Spleen (tissue), 11 donors: ENCODE results near the gene SORBS2. TPM values are rescaled to one million over a fixed set of nuclear protein-coding genes. Genes with fewer than 3 reads are reported as not detected.

ENCODE experiments used
- DNase-seq: peaks from one replicate; pipeline ENCODE4 v3.0.0-alpha.2; 2020
- H3K27ac ChIP-seq, 8 donors: fragments of 200-600 bp; sonication (generic) in 7 of 8; 1 replicate in 4 of 8; 2 replicates in 4 of 8; pipeline versions ENCODE4 v1.5.0 to v1.8.0; 2016 to 2021; ENCODE audit warnings: inconsistent platforms in 4 of 8, mild to moderate bottlenecking in 4 of 8, moderate library complexity in 1 of 8
- H3K27me3 ChIP-seq, 7 donors: fragments of 200-600 bp; sonication (generic) in 6 of 7; replicated peaks in 1 of 7; 1 replicate in 4 of 7; 2 replicates in 3 of 7; pipeline versions ENCODE4 v1.5.0 to v1.8.0; 2016 to 2021; ENCODE audit warnings: inconsistent platforms in 3 of 7, mild to moderate bottlenecking in 1 of 7
- H3K36me3 ChIP-seq, 6 donors: fragments of 200-600 bp; sonication (generic) in 5 of 6; 1 replicate in 4 of 6; 2 replicates in 2 of 6; pipeline versions ENCODE4 v1.5.0 to v1.8.0; 2016 to 2021; ENCODE audit warnings: inconsistent platforms in 2 of 6
- H3K4me1 ChIP-seq, 6 donors: fragments of 200-600 bp; sonication (generic) in 5 of 6; 1 replicate in 3 of 6; 2 replicates in 3 of 6; pipeline versions ENCODE4 v1.5.0 to v1.8.0; 2016 to 2021; ENCODE audit warnings: inconsistent platforms in 3 of 6
- H3K4me3 ChIP-seq, 8 donors: fragments of 200-600 bp; sonication (generic) in 7 of 8; 1 replicate in 4 of 8; 2 replicates in 4 of 8; pipeline versions ENCODE4 v1.5.0 to v1.8.0; 2016 to 2021; ENCODE audit warnings: inconsistent platforms in 4 of 8, mild to moderate bottlenecking in 4 of 8, moderate library complexity in 2 of 8
- H3K9me3 ChIP-seq, 8 donors: fragments of 200-600 bp; sonication (generic) in 7 of 8; 1 replicate in 4 of 8; 2 replicates in 4 of 8; pipeline versions ENCODE4 v1.5.0 to v1.8.0; 2016 to 2021; ENCODE audit warnings: inconsistent platforms in 4 of 8
- POLR2A ChIP-seq, 3 donors: fragments of 450-650 bp; IDR thresholded peaks; one replicate each; pipeline ENCODE4 v1.5.1; 2017; ENCODE audit warnings: antibody characterized with exemption in 3 of 3, mild to moderate bottlenecking in 1 of 3
- POLR2AphosphoS5 ChIP-seq, 3 donors: sonication (generic); formaldehyde crosslinking; IDR thresholded peaks; one replicate each; pipeline ENCODE4 v1.5.1; 2017; ENCODE audit warnings: antibody characterized with exemption in 3 of 3
- WGBS, 5 donors: extraction: QIAGEN DNeasy Blood & Tissue Kit in 3 of 5; methylation state at CpG; one replicate each; pipeline versions ENCODE4 v1.1.5 to v1.1.7; 2013 to 2018; 5-methylcytosine and 5-hydroxymethylcytosine counted together
- intact Hi-C: fragments of 100-400 bp; cut with DNase I; formaldehyde crosslinking; loops from one replicate; pipeline ENCODE4 v1.15.0; 2023; ENCODE audit warnings: low total_unique reads
- polyA plus RNA-seq, 3 donors: library from polyadenylated mRNA; stranded (reverse); fragments of 200-250 nt; gene quantifications; one replicate each; pipeline ENCODE4 v1.2.1, GENCODE V29; 2013
- total RNA-seq, 7 donors: library from RNA; depleted of rRNA in 3 of 7; stranded (reverse); fragments of >200 nt in 3 of 7; fragmentation: NEBNext Ultra II Directional in 4 of 7; extraction: Animal tissue kit (Norgen Biotek cat#: 25700) in 4 of 7; gene quantifications; one replicate each; pipeline versions ENCODE4 v1.1.0 to v1.2.1, GENCODE V29; 2016 to 2021
- TF ChIP-seq, protein P1 (sequence below), 11 experiments: fragments of 200-600 bp in 7 of 11; fragments of 450-650 bp in 4 of 11; sonication (generic) in 4 of 11; IDR thresholded peaks in 8 of 11; conservative IDR thresholded peaks in 3 of 11; 1 replicate in 7 of 11; 2 replicates in 4 of 11; pipeline versions ENCODE4 v1.4.0 to v1.8.0; 2016 to 2021; ENCODE audit warnings: antibody characterized with exemption in 11 of 11, inconsistent platforms in 4 of 11, mild to moderate bottlenecking in 1 of 11
- donor health status: healthy with polysubstance abuse.
- donor health status: DM: no; HTN: no; CAD: no; lungs with moderate emphysema.
- donor health status: DM: no; HTN: no; CAD: no.
- donor health status: Bipolar disorder and iron deficiency.
- donor health status: healthy.
- donor health status: DM: no; HTN: no; CAD: no.
- donor health status: DM: yes; HTN: yes; CAD: no.

SORBS2 gene
- total and polyA plus RNA-seq, 10 donors = 5.9 to 128 (median 84.8) TPM

DNA sequence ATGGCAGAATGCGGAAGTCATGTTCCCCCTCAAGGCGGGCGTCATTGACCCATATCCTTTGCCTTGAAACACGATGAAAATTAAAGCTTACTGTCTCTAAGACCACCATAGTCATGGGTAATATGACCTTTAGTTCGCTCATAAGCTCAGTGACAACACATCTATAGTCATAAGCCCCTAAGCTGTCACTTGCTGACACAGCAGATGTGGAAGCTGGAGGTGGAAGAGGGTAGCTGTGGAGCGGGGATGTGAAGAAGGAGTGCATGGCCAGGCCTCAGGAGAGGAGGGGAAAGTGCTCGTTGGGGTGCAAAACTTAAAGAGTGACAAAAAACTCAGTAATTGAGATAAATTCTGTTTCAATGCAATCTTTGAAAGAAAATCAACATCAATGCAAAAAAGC lies 142.7 kb downstream of the SORBS2 start:
- WGBS, 5 donors = 76 to 91% (median 86%) methylated on average over 7 of the region's 7 CpGs
- Histone ChIP-seq H3K4me3 (no peak overlapping the region), H3K27ac (no peak overlapping the region), H3K36me3 (peaks cover 0 to 5% (median 0%) of the 10 kb centered on the region in 6 donors), H3K4me1 (no peaks in the 10 kb centered on the region), H3K9me3 (no peaks in the 10 kb centered on the region), H3K27me3 (no peaks in the 10 kb centered on the region)
- no peak for TF ChIP-seq POLR2A (IDR thresholded peaks at IDR 0.05)
- TF ChIP-seq, protein P1, sequence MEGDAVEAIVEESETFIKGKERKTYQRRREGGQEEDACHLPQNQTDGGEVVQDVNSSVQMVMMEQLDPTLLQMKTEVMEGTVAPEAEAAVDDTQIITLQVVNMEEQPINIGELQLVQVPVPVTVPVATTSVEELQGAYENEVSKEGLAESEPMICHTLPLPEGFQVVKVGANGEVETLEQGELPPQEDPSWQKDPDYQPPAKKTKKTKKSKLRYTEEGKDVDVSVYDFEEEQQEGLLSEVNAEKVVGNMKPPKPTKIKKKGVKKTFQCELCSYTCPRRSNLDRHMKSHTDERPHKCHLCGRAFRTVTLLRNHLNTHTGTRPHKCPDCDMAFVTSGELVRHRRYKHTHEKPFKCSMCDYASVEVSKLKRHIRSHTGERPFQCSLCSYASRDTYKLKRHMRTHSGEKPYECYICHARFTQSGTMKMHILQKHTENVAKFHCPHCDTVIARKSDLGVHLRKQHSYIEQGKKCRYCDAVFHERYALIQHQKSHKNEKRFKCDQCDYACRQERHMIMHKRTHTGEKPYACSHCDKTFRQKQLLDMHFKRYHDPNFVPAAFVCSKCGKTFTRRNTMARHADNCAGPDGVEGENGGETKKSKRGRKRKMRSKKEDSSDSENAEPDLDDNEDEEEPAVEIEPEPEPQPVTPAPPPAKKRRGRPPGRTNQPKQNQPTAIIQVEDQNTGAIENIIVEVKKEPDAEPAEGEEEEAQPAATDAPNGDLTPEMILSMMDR (IDR thresholded peaks at IDR 0.05 in 8 of 11, conservative IDR thresholded peaks at IDR 0.05 in 3 of 11) = no peak
- TF ChIP-seq POLR2AphosphoS5 (IDR thresholded peaks at IDR 0.05) = no peak
- no peak for DNase-seq
- intact Hi-C loops = no loop called here

DNA sequence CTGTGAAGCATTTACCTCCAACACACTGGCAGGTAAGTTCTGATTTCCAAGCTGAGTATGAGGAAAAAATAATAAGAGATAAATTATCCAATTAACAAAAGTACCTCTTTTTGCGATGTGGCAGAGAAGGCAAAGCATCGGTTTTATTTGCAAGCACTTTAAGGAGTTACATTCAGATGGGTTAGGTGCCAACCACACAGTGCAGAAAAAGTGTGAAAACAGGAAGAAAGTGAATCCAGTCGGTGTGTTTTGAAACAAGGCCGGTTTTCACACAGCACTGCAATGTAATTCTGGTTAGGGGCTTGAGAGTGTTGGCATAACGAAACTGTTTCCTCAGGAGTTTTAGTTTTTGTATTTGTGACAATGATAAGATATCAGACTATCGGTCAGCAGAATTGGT lies 145.8 kb downstream of the SORBS2 start:
- intact Hi-C loops = no loop called here
- no peaks in the 10 kb centered on the region for H3K9me3 ChIP-seq
- H3K36me3 ChIP-seq = peaks cover 0 to 17% (median 0%) of the 10 kb centered on the region in 6 donors
- TF ChIP-seq POLR2AphosphoS5 (IDR thresholded peaks at IDR 0.05) (no peak), POLR2A (IDR thresholded peaks at IDR 0.05) (no peak)
- TF ChIP-seq, protein P1 (IDR thresholded peaks at IDR 0.05 in 8 of 11, conservative IDR thresholded peaks at IDR 0.05 in 3 of 11) = no peak
- WGBS, 5 donors = 54 to 76% (median 70%) methylated on average over 6 of the region's 6 CpGs
- DNase-seq = no peak
- no peak overlapping the region for H3K27ac ChIP-seq
- no peaks in the 10 kb centered on the region for H3K27me3 ChIP-seq
- H3K4me1 ChIP-seq = no peaks in the 10 kb centered on the region
- no peak overlapping the region for H3K4me3 ChIP-seq

DNA sequence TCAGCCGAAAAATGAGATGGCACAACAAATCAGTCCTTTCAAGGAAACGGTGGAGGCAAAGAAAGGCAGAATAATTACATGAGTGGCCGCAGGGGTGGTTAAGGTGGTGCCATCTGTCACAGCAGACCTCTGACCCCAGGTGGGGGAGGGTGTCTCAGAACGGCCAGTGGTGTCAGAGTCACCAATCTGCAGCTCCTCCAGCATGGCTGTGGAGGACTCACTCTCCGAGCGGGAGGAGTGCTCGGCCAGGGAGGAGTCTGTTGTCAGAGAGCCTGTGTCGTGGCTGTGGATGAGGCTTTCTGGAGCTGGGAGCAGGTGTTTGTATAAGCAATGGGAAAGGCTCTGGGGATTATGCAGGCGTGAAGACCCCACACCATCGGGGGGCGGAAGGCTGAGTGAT lies 146.3 kb downstream of the SORBS2 start:
- H3K9me3 ChIP-seq = no peaks in the 10 kb centered on the region

DNA sequence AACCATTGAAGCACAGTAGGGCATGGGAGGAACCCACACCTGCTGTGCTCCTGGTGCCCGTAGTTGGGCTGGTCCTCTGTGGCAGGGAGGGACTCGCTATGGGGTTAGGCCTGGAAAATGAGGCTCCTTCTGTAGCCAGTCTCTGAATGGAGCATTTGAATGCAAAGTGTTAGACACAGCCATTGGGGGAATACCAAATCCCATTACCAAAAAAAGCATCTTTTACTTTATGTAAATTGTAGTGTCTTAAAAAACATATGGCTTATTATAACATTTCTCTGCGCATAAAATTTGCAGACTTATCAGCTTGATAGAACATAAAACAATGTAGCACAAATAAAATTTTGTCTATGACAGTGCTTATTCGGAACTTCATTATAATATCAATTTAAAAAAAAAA lies 147.5 kb downstream of the SORBS2 start:
- Histone ChIP-seq H3K4me1 (no peaks in the 10 kb centered on the region), H3K27ac (no peak overlapping the region), H3K27me3 (no peaks in the 10 kb centered on the region), H3K9me3 (no peaks in the 10 kb centered on the region), H3K36me3 (peaks cover 0 to 26% (median 0%) of the 10 kb centered on the region in 6 donors), H3K4me3 (no peak overlapping the region)
- intact Hi-C loops = no loop called here
- WGBS, 5 donors = 90 to 98% (median 94%) methylated on average over 4 of the region's 4 CpGs
- no peak for DNase-seq
- no peak for TF ChIP-seq POLR2A (IDR thresholded peaks at IDR 0.05)
- no peak for TF ChIP-seq POLR2AphosphoS5 (IDR thresholded peaks at IDR 0.05)
- TF ChIP-seq, protein P1 (IDR thresholded peaks at IDR 0.05 in 8 of 11, conservative IDR thresholded peaks at IDR 0.05 in 3 of 11) = no peak

More for the DNA sequence above, 146.3 kb downstream of the SORBS2 start:
- Histone ChIP-seq H3K36me3 (peaks cover 0 to 22% (median 0%) of the 10 kb centered on the region in 6 donors), H3K4me3 (no peak overlapping the region), H3K27me3 (no peaks in the 10 kb centered on the region), H3K4me1 (no peaks in the 10 kb centered on the region), H3K27ac (no peak overlapping the region)
- TF ChIP-seq POLR2AphosphoS5 (IDR thresholded peaks at IDR 0.05) (no peak), POLR2A (IDR thresholded peaks at IDR 0.05) (no peak)
- TF ChIP-seq, protein P1 (IDR thresholded peaks at IDR 0.05 in 8 of 11, conservative IDR thresholded peaks at IDR 0.05 in 3 of 11) = no peak
- 83 to 91% (median 88%) methylated on average over 11 of the region's 11 CpGs for WGBS, 5 donors
- intact Hi-C loops = no loop called here
- DNase-seq = no peak
